ENCODE results near the gene CSH1. TPM values are rescaled to one million over a fixed set of nuclear protein-coding genes. Genes with fewer than 3 reads are reported as not detected.

The CSH1 gene
- total RNA-seq, 1 donor from 2014 or later: not detected

DNA sequence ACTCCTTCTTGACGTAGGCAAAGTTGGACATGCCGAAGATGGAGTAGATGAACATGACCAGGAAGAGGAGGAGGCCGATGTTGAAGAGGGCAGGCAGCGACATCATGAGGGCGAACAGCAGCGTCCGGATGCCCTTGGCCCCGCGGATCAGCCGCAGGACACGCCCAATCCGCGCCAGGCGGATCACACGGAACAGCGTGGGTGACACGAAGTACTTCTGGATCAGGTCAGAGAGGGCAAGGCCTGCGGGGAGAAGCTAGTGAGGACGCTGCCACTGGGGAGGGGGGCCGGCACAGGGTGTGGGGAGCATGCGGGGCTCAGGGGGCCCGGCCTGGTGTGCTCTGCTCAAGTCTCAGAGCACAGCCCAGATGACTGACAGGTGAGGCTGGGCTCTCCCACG, 45.4 kb upstream of the CSH1 start:
- TF ChIP-seq, protein P1, sequence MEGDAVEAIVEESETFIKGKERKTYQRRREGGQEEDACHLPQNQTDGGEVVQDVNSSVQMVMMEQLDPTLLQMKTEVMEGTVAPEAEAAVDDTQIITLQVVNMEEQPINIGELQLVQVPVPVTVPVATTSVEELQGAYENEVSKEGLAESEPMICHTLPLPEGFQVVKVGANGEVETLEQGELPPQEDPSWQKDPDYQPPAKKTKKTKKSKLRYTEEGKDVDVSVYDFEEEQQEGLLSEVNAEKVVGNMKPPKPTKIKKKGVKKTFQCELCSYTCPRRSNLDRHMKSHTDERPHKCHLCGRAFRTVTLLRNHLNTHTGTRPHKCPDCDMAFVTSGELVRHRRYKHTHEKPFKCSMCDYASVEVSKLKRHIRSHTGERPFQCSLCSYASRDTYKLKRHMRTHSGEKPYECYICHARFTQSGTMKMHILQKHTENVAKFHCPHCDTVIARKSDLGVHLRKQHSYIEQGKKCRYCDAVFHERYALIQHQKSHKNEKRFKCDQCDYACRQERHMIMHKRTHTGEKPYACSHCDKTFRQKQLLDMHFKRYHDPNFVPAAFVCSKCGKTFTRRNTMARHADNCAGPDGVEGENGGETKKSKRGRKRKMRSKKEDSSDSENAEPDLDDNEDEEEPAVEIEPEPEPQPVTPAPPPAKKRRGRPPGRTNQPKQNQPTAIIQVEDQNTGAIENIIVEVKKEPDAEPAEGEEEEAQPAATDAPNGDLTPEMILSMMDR (IDR thresholded peaks at IDR 0.05; ENCODE audit: insufficient read depth, low read length, severe bottlenecking): no peak
- Histone ChIP-seq H3K27me3 (ENCODE audit: control insufficient read depth, insufficient read depth, low read length) (no peaks in the 10 kb centered on the region), H3K36me3 (ENCODE audit: control insufficient read depth, insufficient read depth, low read length) (no peaks in the 10 kb centered on the region), H3K4me3 (ENCODE audit: low read depth, low read length) (no peak overlapping the region)
- FAIRE-seq (no peak), DNase-seq (ENCODE audit: low read depth) (no peak)

DNA sequence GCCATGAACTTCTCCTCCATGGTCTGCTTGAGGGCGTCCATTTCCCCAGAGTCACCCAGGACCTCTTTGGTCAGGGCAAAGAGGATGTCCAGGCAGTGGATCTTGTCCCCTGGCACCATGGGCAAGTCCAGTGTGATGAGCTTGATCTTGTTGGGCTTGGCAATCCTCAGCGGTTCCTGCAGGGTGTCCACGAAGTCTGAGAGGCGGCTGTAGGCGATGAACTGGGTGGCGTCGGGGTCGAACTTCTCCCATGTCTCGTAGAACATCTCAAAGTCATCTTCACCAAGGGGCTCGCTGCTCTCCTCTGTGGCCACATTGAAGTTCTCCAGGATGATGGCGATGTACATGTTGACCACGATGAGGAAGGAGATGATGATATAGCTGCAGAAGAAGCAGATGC, 44.8 kb upstream of the CSH1 start:
- Histone ChIP-seq H3K36me3 (ENCODE audit: control insufficient read depth, insufficient read depth, low read length) (no peaks in the 10 kb centered on the region), H3K4me3 (ENCODE audit: low read depth, low read length) (no peak overlapping the region), H3K27me3 (ENCODE audit: control insufficient read depth, insufficient read depth, low read length) (no peaks in the 10 kb centered on the region)
- no peak for FAIRE-seq
- TF ChIP-seq, protein P1 (IDR thresholded peaks at IDR 0.05; ENCODE audit: insufficient read depth, low read length, severe bottlenecking): no peak
- DNase-seq (ENCODE audit: low read depth): no peak

DNA sequence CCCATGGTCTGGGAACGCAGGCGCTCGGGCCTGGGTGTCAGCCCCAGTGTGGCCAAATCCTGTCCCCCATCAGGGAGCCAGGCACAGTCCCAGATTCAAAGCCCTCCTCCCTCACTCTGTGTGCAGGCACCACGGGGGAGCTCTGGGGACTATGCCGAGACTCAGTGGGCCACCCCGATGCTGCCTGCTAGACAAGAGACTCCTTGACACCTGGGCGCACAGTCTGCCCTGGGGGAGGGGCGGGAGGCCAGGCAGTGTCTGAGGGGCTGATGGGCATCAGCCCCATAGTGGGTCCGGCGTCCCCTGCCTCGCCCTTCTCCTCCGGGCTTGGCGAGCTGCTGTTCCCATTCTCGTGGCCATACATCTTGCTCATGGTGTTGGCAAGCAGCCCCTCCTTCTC, 44.2 kb upstream of the CSH1 start:
- TF ChIP-seq, protein P1 (IDR thresholded peaks at IDR 0.05; ENCODE audit: insufficient read depth, low read length, severe bottlenecking): no peak
- H3K36me3 ChIP-seq (ENCODE audit: control insufficient read depth, insufficient read depth, low read length): no peaks in the 10 kb centered on the region
- no peak overlapping the region for H3K4me3 ChIP-seq (ENCODE audit: low read depth, low read length)
- no peak for FAIRE-seq
- DNase-seq (ENCODE audit: low read depth): no peak
- no peaks in the 10 kb centered on the region for H3K27me3 ChIP-seq (ENCODE audit: control insufficient read depth, insufficient read depth, low read length)

DNA sequence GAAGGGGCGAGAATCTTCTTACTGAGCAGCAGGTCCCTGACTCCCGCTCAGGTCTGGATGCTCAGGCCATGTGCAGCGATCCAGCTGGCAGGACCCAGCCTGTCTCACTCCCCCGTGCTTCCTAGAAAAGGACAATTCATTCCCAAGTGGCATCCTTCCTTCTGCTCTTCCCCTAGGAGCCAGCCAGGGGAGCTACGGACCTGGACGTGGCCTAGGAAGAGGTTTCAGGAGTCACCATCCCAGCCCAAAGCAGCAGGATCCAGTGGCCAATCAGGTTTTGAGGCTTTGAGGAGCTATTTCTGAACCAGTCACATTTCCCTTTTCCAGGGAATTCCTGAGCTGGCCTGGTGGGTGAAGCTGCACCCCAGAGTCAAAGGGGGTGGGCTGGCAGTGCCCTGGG, 43.5 kb upstream of the CSH1 start:
- Histone ChIP-seq H3K4me3 (ENCODE audit: low read depth, low read length) (no peak overlapping the region), H3K27me3 (ENCODE audit: control insufficient read depth, insufficient read depth, low read length) (no peaks in the 10 kb centered on the region), H3K36me3 (ENCODE audit: control insufficient read depth, insufficient read depth, low read length) (no peaks in the 10 kb centered on the region)
- DNase-seq (ENCODE audit: low read depth): no peak
- TF ChIP-seq, protein P1 (IDR thresholded peaks at IDR 0.05; ENCODE audit: insufficient read depth, low read length, severe bottlenecking): no peak
- peak; percentile 32 for FAIRE-seq

DNA sequence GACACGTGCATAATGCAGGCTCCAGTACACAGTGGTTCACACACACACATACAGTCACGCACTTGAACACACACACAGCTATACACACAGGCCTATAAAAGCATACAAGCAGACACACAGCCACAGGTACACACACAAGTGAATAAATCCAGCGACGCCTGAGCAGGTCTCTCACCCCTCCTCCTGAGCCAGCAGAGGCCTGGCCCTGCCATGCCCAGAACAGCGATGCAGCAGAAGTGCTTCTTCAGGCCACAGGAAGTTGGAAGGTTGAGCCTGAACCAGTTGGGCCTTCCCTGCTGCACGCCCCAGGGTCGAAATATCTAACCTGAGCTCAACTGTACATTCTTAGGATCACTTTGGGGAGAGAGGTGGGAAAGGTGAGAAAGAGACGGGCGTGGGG, 43.0 kb upstream of the CSH1 start:
- FAIRE-seq (peak; percentile 80), DNase-seq (ENCODE audit: low read depth) (no peak)
- no peaks in the 10 kb centered on the region for H3K36me3 ChIP-seq (ENCODE audit: control insufficient read depth, insufficient read depth, low read length)
- TF ChIP-seq, protein P1 (IDR thresholded peaks at IDR 0.05; ENCODE audit: insufficient read depth, low read length, severe bottlenecking): no peak
- no peaks in the 10 kb centered on the region for H3K27me3 ChIP-seq (ENCODE audit: control insufficient read depth, insufficient read depth, low read length)
- H3K4me3 ChIP-seq (ENCODE audit: low read depth, low read length): no peak overlapping the region

DNA sequence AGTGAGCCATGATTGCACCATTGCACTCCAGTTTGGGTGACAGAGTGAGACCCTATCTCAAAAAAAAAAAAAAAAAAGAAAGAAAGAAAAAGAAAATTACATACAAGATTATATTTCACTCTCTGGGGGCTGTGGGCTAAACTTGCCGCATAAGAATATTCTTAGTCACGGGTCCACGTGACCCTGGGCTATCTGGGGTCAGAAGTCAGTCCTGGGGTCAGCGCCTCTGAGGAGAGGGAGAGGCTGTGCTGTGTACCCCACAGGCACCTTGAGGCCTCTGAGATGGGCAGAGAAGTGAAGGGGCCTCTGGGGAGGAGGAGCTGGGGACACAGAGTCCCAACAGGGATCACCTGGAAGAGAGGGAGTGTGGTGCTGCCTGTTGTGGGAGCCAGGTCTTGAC, 41.5 kb upstream of the CSH1 start:
- no peaks in the 10 kb centered on the region for H3K36me3 ChIP-seq (ENCODE audit: control insufficient read depth, insufficient read depth, low read length)
- no peak overlapping the region for H3K4me3 ChIP-seq (ENCODE audit: low read depth, low read length)
- DNase-seq (ENCODE audit: low read depth) (no peak), FAIRE-seq (no peak)
- H3K27me3 ChIP-seq (ENCODE audit: control insufficient read depth, insufficient read depth, low read length): no peaks in the 10 kb centered on the region
- TF ChIP-seq, protein P1 (IDR thresholded peaks at IDR 0.05; ENCODE audit: insufficient read depth, low read length, severe bottlenecking): no peak
